GM13977 (cell line): ENCODE measurements around the gene TDRD1.

ENCODE experiments used
- DNase-seq: peaks from one replicate; pipeline ENCODE4 v3.0.0; 2012; ENCODE audit warnings: low spot score
- CTCF ChIP-seq: IDR thresholded peaks from 2 replicates; pipeline ENCODE4 v1.5.1; 2012; ENCODE audit warnings: mild to moderate bottlenecking, control low read depth; ENCODE audit not compliant: insufficient read depth; ENCODE audit errors: extremely low read depth, missing control alignments
- in situ Hi-C: fragments of 300-500 bp; cut with MboI; formaldehyde crosslinking; loops from one replicate; pipeline ENCODE4 v1.12.0; 2022; ENCODE audit warnings: low sequenced_read_pairs, low pct_unique_long_range_greater_than_20kb, mixed read lengths, inconsistent platforms; ENCODE audit not compliant: unreplicated experiment

TDRD1 gene

GRCh38 chr10:114252883-114253282, 73.7 kb downstream of the TDRD1 start:
- in situ Hi-C loops, result no loop called here
- TF ChIP-seq CTCF, result no peak
- no peak for DNase-seq

- DNase-seq, result no peak
- in situ Hi-C loops, result no loop called here
Measured at GRCh38 chr10:114255227-114255626, 76.1 kb downstream of the TDRD1 start.

GRCh38 chr10:114256008-114256765, 77.0 kb downstream of the TDRD1 start:
- no peak for DNase-seq
- in situ Hi-C loops, result no loop called here
- no peak for TF ChIP-seq CTCF

More at GRCh38 chr10:114255227-114255626, 76.1 kb downstream of the TDRD1 start:
- no peak for TF ChIP-seq CTCF

GRCh38 chr10:114256822-114257221, 77.7 kb downstream of the TDRD1 start:
- in situ Hi-C loops, result no loop called here
- no peak for TF ChIP-seq CTCF
- no peak for DNase-seq

GRCh38 chr10:114257498-114257897, 78.3 kb downstream of the TDRD1 start:
- in situ Hi-C loops, result no loop called here
- no peak for TF ChIP-seq CTCF
- DNase-seq, result no peak

GRCh38 chr10:114258274-114258840, 79.2 kb downstream of the TDRD1 start:
- in situ Hi-C loops, result no loop called here
- no peak for DNase-seq
- TF ChIP-seq CTCF, result no peak
